ENCODE measurements around the gene GMDS. TPM values are rescaled to one million over a fixed set of nuclear protein-coding genes. Genes with fewer than 3 reads are reported as not detected.
"Not testable (repeated sequence)": the region's sequence is repeated elsewhere in the genome, so short reads cannot be mapped to it uniquely, and the experiment has no call there.

Gene GMDS
- total RNA-seq, 1 donor from 2014 or later: 19.9 TPM

DNA sequence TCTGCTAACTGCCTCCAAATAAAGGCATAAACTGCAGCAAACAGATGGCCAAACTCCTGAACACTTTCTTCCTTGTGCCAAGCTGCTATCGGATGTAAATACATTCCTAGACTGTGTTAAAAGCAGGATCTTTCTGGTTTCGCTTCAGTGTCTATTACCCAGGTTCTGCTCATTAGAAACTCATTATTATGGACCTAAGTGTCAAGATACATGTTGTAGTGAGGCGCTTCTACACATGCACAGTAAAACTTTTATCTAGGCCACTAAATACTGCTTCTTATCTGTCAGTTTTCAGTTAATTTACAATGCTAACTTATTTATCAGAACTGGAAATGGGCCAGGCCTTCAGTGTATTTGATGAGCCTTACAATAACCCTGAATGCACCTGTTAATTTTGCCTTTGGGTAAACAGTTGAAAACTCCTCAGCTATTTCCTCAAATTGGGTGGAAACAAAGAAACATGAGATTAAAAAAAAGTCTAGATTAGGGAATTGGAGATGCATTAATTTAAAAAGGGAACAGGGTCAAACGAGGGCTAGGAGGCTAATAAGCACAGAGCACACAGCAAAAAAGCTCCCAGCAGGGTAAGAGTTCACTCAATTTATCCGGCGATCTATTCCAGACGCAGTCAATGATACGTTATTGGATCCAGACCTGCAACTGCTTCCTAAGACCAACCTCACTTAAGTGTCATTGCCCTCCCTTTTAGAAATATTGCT is 395.1 kb downstream of the GMDS start:
- Histone ChIP-seq H3K36me3 (no peaks in the 10 kb centered on the region), H3K4me1 (no peaks in the 10 kb centered on the region), H3K4me3 (no peak overlapping the region), H3K27me3 (no peaks in the 10 kb centered on the region), H3K9me3 (no peaks in the 10 kb centered on the region), H3K27ac (no peak overlapping the region)
- intact Hi-C loops (cut with DNase I): loop anchor here (10.0 kb wide), 1 partner anchor 185 kb away; no protein-coding TSS in a partner anchor
- DNase-seq (ENCODE audit: low spot score in 2 of 2): no peak
- TF ChIP-seq, protein P1, sequence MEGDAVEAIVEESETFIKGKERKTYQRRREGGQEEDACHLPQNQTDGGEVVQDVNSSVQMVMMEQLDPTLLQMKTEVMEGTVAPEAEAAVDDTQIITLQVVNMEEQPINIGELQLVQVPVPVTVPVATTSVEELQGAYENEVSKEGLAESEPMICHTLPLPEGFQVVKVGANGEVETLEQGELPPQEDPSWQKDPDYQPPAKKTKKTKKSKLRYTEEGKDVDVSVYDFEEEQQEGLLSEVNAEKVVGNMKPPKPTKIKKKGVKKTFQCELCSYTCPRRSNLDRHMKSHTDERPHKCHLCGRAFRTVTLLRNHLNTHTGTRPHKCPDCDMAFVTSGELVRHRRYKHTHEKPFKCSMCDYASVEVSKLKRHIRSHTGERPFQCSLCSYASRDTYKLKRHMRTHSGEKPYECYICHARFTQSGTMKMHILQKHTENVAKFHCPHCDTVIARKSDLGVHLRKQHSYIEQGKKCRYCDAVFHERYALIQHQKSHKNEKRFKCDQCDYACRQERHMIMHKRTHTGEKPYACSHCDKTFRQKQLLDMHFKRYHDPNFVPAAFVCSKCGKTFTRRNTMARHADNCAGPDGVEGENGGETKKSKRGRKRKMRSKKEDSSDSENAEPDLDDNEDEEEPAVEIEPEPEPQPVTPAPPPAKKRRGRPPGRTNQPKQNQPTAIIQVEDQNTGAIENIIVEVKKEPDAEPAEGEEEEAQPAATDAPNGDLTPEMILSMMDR (IDR thresholded peaks at IDR 0.05): no peak

DNA sequence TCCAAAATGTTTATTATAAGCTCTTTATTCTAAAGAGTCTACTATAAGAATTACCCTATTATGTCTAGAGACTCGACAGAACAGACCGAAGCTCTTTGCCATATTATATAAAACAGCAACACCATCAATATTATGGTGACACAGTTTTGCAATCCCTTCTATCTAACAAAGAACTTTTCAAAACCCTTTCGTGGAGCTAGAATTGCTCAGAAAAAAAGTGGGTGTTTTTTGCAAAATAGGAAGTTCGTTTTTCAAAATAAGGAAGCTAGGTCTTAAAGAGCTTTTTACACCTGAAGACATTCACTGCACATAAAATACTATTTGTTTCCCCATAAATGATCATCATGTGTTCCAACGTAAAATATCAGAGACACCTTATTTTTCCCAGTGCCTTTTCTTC is 395.7 kb downstream of the GMDS start:
- Histone ChIP-seq H3K4me1 (no peaks in the 10 kb centered on the region), H3K9me3 (no peaks in the 10 kb centered on the region), H3K4me3 (no peak overlapping the region), H3K27me3 (no peaks in the 10 kb centered on the region), H3K36me3 (no peaks in the 10 kb centered on the region), H3K27ac (no peak overlapping the region)
- no peak for DNase-seq (ENCODE audit: low spot score in 2 of 2)
- TF ChIP-seq, protein P1 (IDR thresholded peaks at IDR 0.05): no peak
- intact Hi-C loops (cut with DNase I): loop anchor here (10.0 kb wide), 1 partner anchor 185 kb away; no protein-coding TSS in a partner anchor

DNA sequence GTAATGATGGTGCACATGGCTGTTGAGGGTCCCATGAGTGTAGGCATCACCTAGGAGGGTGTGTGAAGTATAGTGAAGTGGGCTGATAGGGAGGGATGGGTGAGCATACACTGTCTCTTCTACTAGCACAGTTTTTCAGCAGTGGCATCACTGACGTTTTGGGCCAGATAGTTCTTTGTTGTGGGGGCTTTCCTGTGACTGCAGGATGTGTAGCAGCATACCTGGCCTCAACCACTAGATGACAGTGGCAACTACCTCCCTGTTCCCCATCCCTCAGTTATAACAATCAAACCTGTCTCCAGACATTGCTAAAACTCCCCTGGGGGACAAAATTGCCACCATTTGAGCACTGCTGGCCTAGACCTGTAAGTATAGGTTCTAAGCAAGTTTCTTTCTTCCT is 396.7 kb downstream of the GMDS start:
- Histone ChIP-seq H3K36me3 (no peaks in the 10 kb centered on the region), H3K27ac (no peak overlapping the region), H3K27me3 (no peaks in the 10 kb centered on the region), H3K4me3 (no peak overlapping the region), H3K4me1 (no peaks in the 10 kb centered on the region), H3K9me3 (no peaks in the 10 kb centered on the region)
- TF ChIP-seq, protein P1 (IDR thresholded peaks at IDR 0.05): no peak
- intact Hi-C loops (cut with DNase I): no loop called here
- no peak for DNase-seq (ENCODE audit: low spot score in 2 of 2)

DNA sequence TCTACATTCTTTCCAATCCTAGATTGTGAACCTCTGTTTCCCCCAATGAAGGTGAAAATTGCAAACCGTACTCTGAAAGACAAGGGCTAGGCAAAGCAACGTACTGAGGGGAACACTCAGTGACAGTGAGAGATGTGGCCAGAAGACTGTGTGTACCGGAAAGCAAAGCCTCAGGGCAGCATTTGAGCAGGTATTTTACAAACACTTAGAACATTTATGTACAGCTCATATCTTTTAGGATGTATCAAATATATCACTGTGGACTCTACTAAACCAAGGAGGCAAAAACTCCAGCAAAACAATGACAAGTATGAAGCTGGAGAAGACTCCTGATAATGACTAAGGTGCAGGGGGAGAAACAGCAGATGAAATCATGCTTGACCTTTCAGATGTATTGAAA is 398.8 kb downstream of the GMDS start:
- intact Hi-C loops (cut with DNase I): no loop called here
- TF ChIP-seq, protein P1 (IDR thresholded peaks at IDR 0.05): no peak

DNA sequence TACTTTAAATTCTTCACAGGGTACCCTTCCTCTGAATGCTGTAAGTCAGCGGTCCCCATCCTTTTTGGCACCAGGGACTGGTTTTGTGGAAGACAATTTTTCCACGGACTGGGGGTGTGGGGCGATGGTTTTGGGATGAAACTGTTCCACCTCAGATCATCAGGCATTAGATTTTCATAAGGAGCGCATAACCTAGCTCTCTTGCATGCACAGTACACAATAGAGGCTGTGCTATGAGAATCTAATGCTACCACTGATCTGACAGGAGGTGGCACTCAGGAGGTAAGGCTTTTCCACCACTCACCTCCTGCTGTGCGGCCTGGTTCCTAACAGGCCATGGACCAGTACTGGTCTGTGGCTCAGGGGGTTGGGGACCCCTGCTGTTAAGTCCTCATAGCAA is 399.9 kb downstream of the GMDS start:
- not testable (repeated sequence) for H3K4me3 ChIP-seq

More for the DNA sequence above, 398.8 kb downstream of the GMDS start:
- DNase-seq (ENCODE audit: low spot score in 2 of 2): no peak
- Histone ChIP-seq H3K9me3 (no peaks in the 10 kb centered on the region), H3K4me3 (no peak overlapping the region), H3K36me3 (no peaks in the 10 kb centered on the region), H3K27ac (no peak overlapping the region), H3K4me1 (peaks cover 0 to 8% of the 10 kb centered on the region in 2 donors), H3K27me3 (no peaks in the 10 kb centered on the region)

DNA sequence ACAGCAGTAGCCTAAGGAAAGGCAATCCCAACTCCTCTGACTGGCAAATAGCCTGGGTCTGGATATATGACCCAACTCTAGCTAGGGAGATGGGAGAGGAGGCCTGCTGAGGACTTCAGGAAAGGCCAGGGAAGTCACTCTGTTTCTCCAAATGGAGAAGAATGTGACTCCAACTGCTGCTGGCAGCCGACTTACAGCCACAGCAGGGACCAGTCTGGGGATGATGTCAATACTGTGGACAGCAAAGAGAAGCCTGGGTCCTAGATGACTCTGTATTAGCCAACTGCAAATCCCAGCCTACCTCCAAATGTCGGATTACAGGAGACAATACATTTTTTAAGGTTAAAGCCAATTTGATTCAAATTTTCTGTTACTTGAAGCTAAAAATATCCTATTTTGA is 403.1 kb downstream of the GMDS start:
- DNase-seq (ENCODE audit: low spot score in 2 of 2): no peak
- H3K4me1 ChIP-seq: peaks cover 0 to 41% of the 10 kb centered on the region in 2 donors
- TF ChIP-seq, protein P1 (IDR thresholded peaks at IDR 0.05): no peak
- H3K27me3 ChIP-seq: no peaks in the 10 kb centered on the region
- H3K4me3 ChIP-seq: no peak overlapping the region
- peak overlapping the region; percentile 61 to 80 for H3K27ac ChIP-seq
- H3K9me3 ChIP-seq: no peaks in the 10 kb centered on the region
- intact Hi-C loops (cut with DNase I): loop anchor here (5.0 kb wide), 1 partner anchor 40 kb away; no protein-coding TSS in a partner anchor
- H3K36me3 ChIP-seq: no peaks in the 10 kb centered on the region

More for the DNA sequence above, 399.9 kb downstream of the GMDS start:
- intact Hi-C loops (cut with DNase I); H3K27ac ChIP-seq; H3K27me3 ChIP-seq; H3K9me3 ChIP-seq; DNase-seq (ENCODE audit: low spot score in 2 of 2); H3K36me3 ChIP-seq: not testable (repeated sequence)
- H3K4me1 ChIP-seq: peaks cover 0 to 15% of the 10 kb centered on the region in 2 donors
